HEK293 (cell line): Measurements from ENCODE around the gene EEF1A2.

Experiments used
- ZNF214 ChIP-seq: fragments of 450-650 bp; formaldehyde crosslinking; IDR thresholded peaks from 2 replicates; pipeline ENCODE4 v1.5.1; 2017; ENCODE audit warnings: missing biosample characterization, mild to moderate bottlenecking, missing genetic modification characterization, borderline replicate concordance
- ZNF341 ChIP-seq: fragments of 450-650 bp; formaldehyde crosslinking; IDR thresholded peaks from 2 replicates; pipeline ENCODE4; 2016; ENCODE audit warnings: low read depth, missing biosample characterization, missing genetic modification characterization
- ZNF626 ChIP-seq: fragments of 450-650 bp; sonication (Bioruptor Pico); formaldehyde crosslinking; IDR thresholded peaks from 2 replicates; pipeline ENCODE4 v1.5.1; 2018; ENCODE audit warnings: missing biosample characterization, missing genetic modification characterization, inconsistent platforms
- TF ChIP-seq, protein P1 (sequence below): fragments of 450-650 bp; formaldehyde crosslinking; IDR thresholded peaks from 2 replicates; pipeline ENCODE4 v1.5.1; 2016; ENCODE audit warnings: missing biosample characterization, missing genetic modification characterization

DNA sequence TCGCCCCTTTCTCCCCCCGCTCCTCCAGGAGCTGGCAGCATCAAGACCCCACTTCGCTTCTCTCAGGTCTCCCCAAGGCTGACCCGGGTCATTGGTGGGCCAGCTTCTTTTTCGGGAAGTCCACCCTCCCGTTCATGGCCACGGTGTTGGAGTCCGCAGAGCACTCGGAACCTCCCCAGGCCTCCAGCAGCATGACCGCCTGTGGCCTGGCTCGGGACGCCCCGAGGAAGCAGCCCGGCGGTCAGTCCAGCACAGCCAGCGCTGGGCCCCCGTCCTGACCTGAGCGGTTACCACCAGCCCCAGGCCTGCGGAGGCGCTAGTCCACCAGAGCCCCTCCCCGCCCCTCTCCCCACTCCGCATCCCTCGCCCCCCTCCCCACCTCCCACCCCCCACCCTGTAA, 22.7 kb upstream of the EEF1A2 start:
- TF ChIP-seq ZNF214 (tag by site-specific recombination), result no peak
- no peak for TF ChIP-seq ZNF626 (tag by site-specific recombination)
- TF ChIP-seq, protein P1, sequence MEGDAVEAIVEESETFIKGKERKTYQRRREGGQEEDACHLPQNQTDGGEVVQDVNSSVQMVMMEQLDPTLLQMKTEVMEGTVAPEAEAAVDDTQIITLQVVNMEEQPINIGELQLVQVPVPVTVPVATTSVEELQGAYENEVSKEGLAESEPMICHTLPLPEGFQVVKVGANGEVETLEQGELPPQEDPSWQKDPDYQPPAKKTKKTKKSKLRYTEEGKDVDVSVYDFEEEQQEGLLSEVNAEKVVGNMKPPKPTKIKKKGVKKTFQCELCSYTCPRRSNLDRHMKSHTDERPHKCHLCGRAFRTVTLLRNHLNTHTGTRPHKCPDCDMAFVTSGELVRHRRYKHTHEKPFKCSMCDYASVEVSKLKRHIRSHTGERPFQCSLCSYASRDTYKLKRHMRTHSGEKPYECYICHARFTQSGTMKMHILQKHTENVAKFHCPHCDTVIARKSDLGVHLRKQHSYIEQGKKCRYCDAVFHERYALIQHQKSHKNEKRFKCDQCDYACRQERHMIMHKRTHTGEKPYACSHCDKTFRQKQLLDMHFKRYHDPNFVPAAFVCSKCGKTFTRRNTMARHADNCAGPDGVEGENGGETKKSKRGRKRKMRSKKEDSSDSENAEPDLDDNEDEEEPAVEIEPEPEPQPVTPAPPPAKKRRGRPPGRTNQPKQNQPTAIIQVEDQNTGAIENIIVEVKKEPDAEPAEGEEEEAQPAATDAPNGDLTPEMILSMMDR, result no peak
- no peak for TF ChIP-seq ZNF341
